Upper lobe of left lung (tissue), 6 donors: ENCODE measurements around the gene TMEM183A. TPM values are rescaled to one million over a fixed set of nuclear protein-coding genes. Genes with fewer than 3 reads are reported as not detected.

ENCODE experiments used
- ATAC-seq, 2 donors: fragments of 200-7000 bp; cut with Tn5 transposase; one replicate each; pipeline ENCODE4 v1.9.1; 2022; ENCODE audit warnings: mild to moderate bottlenecking in 2 of 2, moderate library complexity in 2 of 2; ENCODE audit not compliant: low FRiP score in 2 of 2
- DNase-seq, 2 donors: peaks; one replicate each; pipeline ENCODE4 v3.0.0-alpha.2; 2019 to 2020
- H3K27ac ChIP-seq, 4 donors: fragments of 200-600 bp; sonication (generic); one replicate each; pipeline ENCODE4 v1.5.1; 2016 to 2019
- H3K27me3 ChIP-seq, 4 donors: fragments of 200-600 bp; sonication (generic); one replicate each; pipeline ENCODE4 v1.5.1; 2017 to 2019
- H3K36me3 ChIP-seq, 4 donors: fragments of 200-600 bp; sonication (generic); one replicate each; pipeline ENCODE4 v1.5.1; 2016 to 2019
- H3K4me1 ChIP-seq, 4 donors: fragments of 200-600 bp; sonication (generic); one replicate each; pipeline ENCODE4 v1.5.1; 2018 to 2019
- H3K4me3 ChIP-seq, 4 donors: fragments of 200-600 bp; sonication (generic); one replicate each; pipeline ENCODE4 v1.5.1; 2017 to 2019; ENCODE audit warnings: mild to moderate bottlenecking in 2 of 4, moderate library complexity in 1 of 4
- H3K9me3 ChIP-seq, 4 donors: fragments of 200-600 bp; sonication (generic); one replicate each; pipeline ENCODE4 v1.5.1; 2018 to 2019
- CTCF ChIP-seq, 6 experiments: fragments of 450-650 bp in 4 of 6; fragments of 200-600 bp in 2 of 6; sonication (generic) in 2 of 6; IDR thresholded peaks; one replicate each; pipeline ENCODE4 v1.5.1; 2016 to 2019; ENCODE audit warnings: antibody characterized with exemption in 6 of 6
- EP300 ChIP-seq, 4 donors: sonication (generic); formaldehyde crosslinking; IDR thresholded peaks; one replicate each; pipeline ENCODE4 v1.5.1; 2017; ENCODE audit warnings: antibody characterized with exemption in 4 of 4, control low read depth in 2 of 4
- POLR2A ChIP-seq, 4 donors: fragments of 450-650 bp; IDR thresholded peaks; one replicate each; pipeline ENCODE4 v1.5.1; 2016 to 2017; ENCODE audit warnings: antibody characterized with exemption in 4 of 4, mild to moderate bottlenecking in 2 of 4
- POLR2AphosphoS5 ChIP-seq, 2 donors: sonication (generic); formaldehyde crosslinking; IDR thresholded peaks; one replicate each; pipeline ENCODE4 v1.5.1; 2017; ENCODE audit warnings: antibody characterized with exemption in 2 of 2
- WGBS, 2 donors: methylation state at CpG; one replicate each; pipeline ENCODE4 v1.1.5; 2017 to 2018; 5-methylcytosine and 5-hydroxymethylcytosine counted together
- total RNA-seq, 6 donors: library from RNA; depleted of rRNA in 4 of 6; stranded (reverse); fragments of >200 nt in 4 of 6; gene quantifications; one replicate each; pipeline versions ENCODE4 v1.1.0 to v1.2.1, GENCODE V29; 2016 to 2021
- donor health status: DM: no; HTN: no; CAD: no; lungs with moderate emphysema.
- donor health status: DM: no; HTN: yes; CAD: no; lungs with severe emphysema.

TMEM183A gene
- total RNA-seq, 6 donors from 2014 or later: 45.4 to 71.9 (median 68.1) TPM

- Histone ChIP-seq H3K4me3 (no peak overlapping the region), H3K9me3 (no peaks in the 10 kb centered on the region), H3K36me3 (no peaks in the 10 kb centered on the region), H3K27me3 (no peaks in the 10 kb centered on the region), H3K4me1 (peaks cover 17 to 21% (median 20%) of the 10 kb centered on the region in 4 donors), H3K27ac (no peak overlapping the region)
- TF ChIP-seq POLR2AphosphoS5 (IDR thresholded peaks at IDR 0.05): no peak
- TF ChIP-seq CTCF (IDR thresholded peaks at IDR 0.05): no peak
- TF ChIP-seq POLR2A (IDR thresholded peaks at IDR 0.05): no peak
- no peak for TF ChIP-seq EP300 (IDR thresholded peaks at IDR 0.05)
- ATAC-seq (no peak), DNase-seq (no peak)
- 76 to 95% methylated on average over 2 of the region's 2 CpGs for WGBS, 2 donors
Observed at GRCh38 chr1:203065986-203066385, 58.8 kb downstream of the TMEM183A start.

GRCh38 chr1:203066965-203067364 lies 59.8 kb downstream of the TMEM183A start:
- Histone ChIP-seq H3K27me3 (no peaks in the 10 kb centered on the region), H3K4me1 (peaks cover 17 to 21% (median 20%) of the 10 kb centered on the region in 4 donors), H3K27ac (no peak overlapping the region), H3K4me3 (no peak overlapping the region), H3K9me3 (no peaks in the 10 kb centered on the region), H3K36me3 (no peaks in the 10 kb centered on the region)
- DNase-seq: no peak
- WGBS, 2 donors: 97% methylated on average over 3 of the region's 3 CpGs
- no peak for ATAC-seq
- TF ChIP-seq POLR2AphosphoS5 (IDR thresholded peaks at IDR 0.05) (no peak), POLR2A (IDR thresholded peaks at IDR 0.05) (no peak)

DNA sequence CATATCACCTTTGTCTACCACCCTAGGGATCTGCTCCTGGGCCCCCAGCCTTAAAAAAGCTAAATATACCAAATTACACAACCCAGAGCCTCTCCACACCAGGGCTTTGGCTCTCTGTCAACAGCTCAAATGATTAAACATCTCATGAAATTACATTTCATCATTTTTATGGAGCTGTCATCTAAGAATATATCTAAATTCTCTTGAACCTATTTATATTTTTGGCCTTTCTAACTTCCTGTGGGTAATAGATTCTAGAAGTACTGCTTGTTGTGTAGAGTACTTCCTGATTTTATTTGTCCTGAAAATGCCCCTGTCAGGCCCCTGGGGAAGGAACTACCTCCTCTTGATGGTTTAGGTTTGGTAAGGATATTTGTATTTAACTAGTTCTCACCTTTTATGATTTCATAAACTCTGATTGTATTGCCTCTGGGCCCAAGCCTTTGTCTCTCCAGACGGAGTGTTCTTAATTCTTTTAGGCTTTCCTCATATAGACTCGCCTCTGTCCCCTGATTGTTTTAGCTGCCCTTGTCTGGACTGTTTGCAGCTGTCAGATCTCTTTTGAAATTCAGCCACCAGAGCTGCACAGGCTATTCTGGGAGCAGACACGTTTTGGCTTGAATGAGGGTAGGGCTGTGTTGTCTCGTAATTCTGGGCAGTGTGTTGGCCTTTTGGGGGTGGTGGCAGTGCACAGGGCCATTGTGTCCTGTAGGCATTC lies 62.0 kb downstream of the TMEM183A start:
- ATAC-seq (peak; percentile 50 to 64), DNase-seq (no peak)
- no peak for TF ChIP-seq POLR2AphosphoS5 (IDR thresholded peaks at IDR 0.05)
- TF ChIP-seq EP300 (IDR thresholded peaks at IDR 0.05): no peak
- H3K4me1 ChIP-seq: peaks cover 17 to 21% (median 20%) of the 10 kb centered on the region in 4 donors
- H3K27ac ChIP-seq: peak overlapping the region; percentile 30 to 69 (median 48)
- no peaks in the 10 kb centered on the region for H3K27me3 ChIP-seq
- no peaks in the 10 kb centered on the region for H3K36me3 ChIP-seq
- H3K4me3 ChIP-seq: no peak overlapping the region
- 20 to 24% methylated on average over 4 of the region's 4 CpGs for WGBS, 2 donors
- no peaks in the 10 kb centered on the region for H3K9me3 ChIP-seq

DNA sequence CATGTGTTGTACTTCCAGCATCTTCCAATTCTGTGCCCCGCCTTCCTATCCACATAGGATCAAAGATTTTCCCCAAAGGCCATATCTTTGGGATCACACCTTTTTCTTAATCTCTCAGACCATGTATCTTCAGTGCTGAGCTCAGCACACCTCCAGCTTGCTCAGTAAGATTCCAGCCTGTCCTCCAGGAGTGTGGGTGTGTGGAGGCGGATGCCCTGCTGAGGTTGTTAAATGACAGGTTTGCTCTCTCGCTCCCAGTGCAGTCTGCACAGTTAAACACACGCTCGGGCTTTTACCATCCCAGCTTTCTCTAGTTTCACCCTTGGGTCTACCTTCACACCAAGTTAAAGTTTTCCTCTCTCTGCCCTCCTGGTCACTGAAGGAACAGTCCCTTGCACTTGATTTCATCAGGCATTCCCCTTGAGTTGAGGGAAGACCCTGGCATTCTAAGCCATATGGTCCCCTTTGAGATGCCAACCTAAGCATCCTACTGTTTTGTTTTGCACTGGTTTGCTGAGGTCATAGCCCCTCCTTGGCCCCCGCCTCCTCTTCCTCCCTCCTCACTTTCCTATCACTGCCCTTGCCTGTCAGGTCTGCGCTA lies 64.9 kb downstream of the TMEM183A start:
- DNase-seq: no peak
- Histone ChIP-seq H3K27me3 (peaks cover 0 to 11% (median 4%) of the 10 kb centered on the region in 4 donors), H3K4me3 (no peak overlapping the region), H3K4me1 (peaks cover 24 to 36% (median 34%) of the 10 kb centered on the region in 4 donors), H3K27ac (no peak overlapping the region), H3K36me3 (no peaks in the 10 kb centered on the region), H3K9me3 (no peaks in the 10 kb centered on the region)
- 92 to 93% methylated on average over 7 of the region's 7 CpGs for WGBS, 2 donors
- TF ChIP-seq POLR2A (IDR thresholded peaks at IDR 0.05) (no peak), CTCF (IDR thresholded peaks at IDR 0.05) (no peak), EP300 (IDR thresholded peaks at IDR 0.05) (no peak), POLR2AphosphoS5 (IDR thresholded peaks at IDR 0.05) (no peak)
- no peak for ATAC-seq

DNA sequence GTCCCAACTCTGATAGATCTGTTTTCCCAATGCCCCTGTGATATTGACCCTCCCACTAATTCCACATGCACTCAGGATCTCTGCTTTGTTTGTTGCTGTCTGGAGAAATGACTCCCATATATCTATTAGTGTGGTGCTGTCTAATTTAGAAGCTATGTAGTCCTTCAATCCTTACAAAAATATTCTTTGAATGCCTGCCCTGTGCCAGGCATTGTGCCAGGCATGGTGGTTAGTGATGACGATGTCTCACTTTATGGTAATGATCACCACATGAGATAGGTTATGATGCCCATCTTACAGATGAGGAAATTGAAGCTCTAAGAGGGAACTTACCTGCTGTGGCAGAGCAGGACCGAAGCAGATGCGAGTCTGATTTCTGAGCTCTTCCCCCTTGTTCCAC lies 65.7 kb downstream of the TMEM183A start:
- H3K9me3 ChIP-seq: no peaks in the 10 kb centered on the region
- 84 to 96% methylated on average over 3 of the region's 3 CpGs for WGBS, 2 donors
- DNase-seq: no peak

More for the DNA sequence above, 65.7 kb downstream of the TMEM183A start:
- no peaks in the 10 kb centered on the region for H3K36me3 ChIP-seq
- H3K4me1 ChIP-seq: peaks cover 24 to 36% (median 34%) of the 10 kb centered on the region in 4 donors
- H3K4me3 ChIP-seq: no peak overlapping the region
- ATAC-seq: no peak
- H3K27ac ChIP-seq: no peak overlapping the region
- H3K27me3 ChIP-seq: peaks cover 0 to 11% (median 4%) of the 10 kb centered on the region in 4 donors
- TF ChIP-seq POLR2A (IDR thresholded peaks at IDR 0.05) (no peak), CTCF (IDR thresholded peaks at IDR 0.05) (no peak), POLR2AphosphoS5 (IDR thresholded peaks at IDR 0.05) (no peak), EP300 (IDR thresholded peaks at IDR 0.05) (no peak)
